Measurements from ENCODE around the gene SLC16A9.

The SLC16A9 gene

GRCh38 chr10:59624136-59624535, 85.5 kb downstream of the SLC16A9 start:
- in situ Hi-C loops (cut with HindIII; ENCODE audit: low sequenced_read_pairs): no loop called here
- no peak for TF ChIP-seq CTCF (IDR thresholded peaks at IDR 0.05; ENCODE audit: low read depth, low read length)
- DNase-seq (ENCODE audit: low read depth, low spot score): no peak
- H3K4me3 ChIP-seq (ENCODE audit: low read depth, low read length): no peak overlapping the region

GRCh38 chr10:59623133-59624121, 86.2 kb downstream of the SLC16A9 start:
- no peak for DNase-seq (ENCODE audit: low read depth, low spot score)
- TF ChIP-seq CTCF (IDR thresholded peaks at IDR 0.05; ENCODE audit: low read depth, low read length): no peak
- H3K4me3 ChIP-seq (ENCODE audit: low read depth, low read length): no peak overlapping the region
- in situ Hi-C loops (cut with HindIII; ENCODE audit: low sequenced_read_pairs): no loop called here

- peak; percentile 71 for DNase-seq (ENCODE audit: low read depth, low spot score)
Observed at GRCh38 chr10:59622320-59623132, 87.1 kb downstream of the SLC16A9 start.

GRCh38 chr10:59621771-59622170, 87.9 kb downstream of the SLC16A9 start:
- TF ChIP-seq CTCF (IDR thresholded peaks at IDR 0.05; ENCODE audit: low read depth, low read length): no peak
- H3K4me3 ChIP-seq (ENCODE audit: low read depth, low read length): no peak overlapping the region
- DNase-seq (ENCODE audit: low read depth, low spot score): no peak
- in situ Hi-C loops (cut with HindIII; ENCODE audit: low sequenced_read_pairs): no loop called here

More at GRCh38 chr10:59622320-59623132, 87.1 kb downstream of the SLC16A9 start:
- in situ Hi-C loops (cut with HindIII; ENCODE audit: low sequenced_read_pairs): no loop called here
- no peak overlapping the region for H3K4me3 ChIP-seq (ENCODE audit: low read depth, low read length)
- peak; percentile 48 for TF ChIP-seq CTCF (IDR thresholded peaks at IDR 0.05; ENCODE audit: low read depth, low read length)

- in situ Hi-C loops (cut with HindIII; ENCODE audit: low sequenced_read_pairs): no loop called here
- TF ChIP-seq CTCF (IDR thresholded peaks at IDR 0.05; ENCODE audit: low read depth, low read length): no peak
Observed at GRCh38 chr10:59618666-59619065, 91.0 kb downstream of the SLC16A9 start.

GRCh38 chr10:59617996-59618395, 91.7 kb downstream of the SLC16A9 start:
- in situ Hi-C loops (cut with HindIII; ENCODE audit: low sequenced_read_pairs): no loop called here
- no peak for DNase-seq (ENCODE audit: low read depth, low spot score)
- TF ChIP-seq CTCF (IDR thresholded peaks at IDR 0.05; ENCODE audit: low read depth, low read length): no peak
- no peak overlapping the region for H3K4me3 ChIP-seq (ENCODE audit: low read depth, low read length)

More at GRCh38 chr10:59618666-59619065, 91.0 kb downstream of the SLC16A9 start:
- no peak for DNase-seq (ENCODE audit: low read depth, low spot score)
- H3K4me3 ChIP-seq (ENCODE audit: low read depth, low read length): no peak overlapping the region

Data from astrocyte of the spinal cord (primary cell).